GM19452 (cell line): ENCODE data around the gene CNTN5.

ENCODE experiments used
- ATAC-seq: cut with Tn5 transposase; IDR thresholded peaks from one replicate; pipeline ENCODE4 v1.9.1; 2021; ENCODE audit not compliant: unreplicated experiment

CNTN5 gene

GRCh38 chr11:99887481-99887880 is 866.7 kb downstream of the CNTN5 start:
- no peak for ATAC-seq

GRCh38 chr11:99893811-99894210 is 873.1 kb downstream of the CNTN5 start:
- no peak for ATAC-seq

- no peak for ATAC-seq
These were observed 880.4 kb downstream of the CNTN5 start for GRCh38 chr11:99901175-99901574.

- no peak for ATAC-seq
These were observed 890.4 kb downstream of the CNTN5 start for GRCh38 chr11:99911116-99911515.

GRCh38 chr11:99916078-99916477 is 895.3 kb downstream of the CNTN5 start:
- ATAC-seq = no peak

- no peak for ATAC-seq
These were observed 898.0 kb downstream of the CNTN5 start for GRCh38 chr11:99918761-99919160.

GRCh38 chr11:99920956-99921355 is 900.2 kb downstream of the CNTN5 start:
- ATAC-seq = no peak

- no peak for ATAC-seq
These were observed 905.2 kb downstream of the CNTN5 start for GRCh38 chr11:99925968-99926367.

- ATAC-seq = no peak
These were observed 911.9 kb downstream of the CNTN5 start for GRCh38 chr11:99932684-99933083.

- no peak for ATAC-seq
These were observed 913.3 kb downstream of the CNTN5 start for GRCh38 chr11:99934008-99934407.

- ATAC-seq = no peak
These were observed 916.6 kb downstream of the CNTN5 start for GRCh38 chr11:99937330-99937729.

- ATAC-seq = no peak
These were observed 932.1 kb downstream of the CNTN5 start for GRCh38 chr11:99952816-99953215.

GRCh38 chr11:99960536-99960935 is 939.8 kb downstream of the CNTN5 start:
- no peak for ATAC-seq

GRCh38 chr11:99968336-99968735 is 947.6 kb downstream of the CNTN5 start:
- ATAC-seq = no peak

- ATAC-seq = no peak
These were observed 953.2 kb downstream of the CNTN5 start for GRCh38 chr11:99973993-99974392.

GRCh38 chr11:99979042-99979441 is 958.3 kb downstream of the CNTN5 start:
- ATAC-seq = no peak

GRCh38 chr11:99987821-99988470 is 967.2 kb downstream of the CNTN5 start:
- ATAC-seq = no peak

GRCh38 chr11:99988471-99988837 is 967.7 kb downstream of the CNTN5 start:
- ATAC-seq = no peak

- ATAC-seq = no peak
These were observed 983.2 kb downstream of the CNTN5 start for GRCh38 chr11:100003985-100004384.

- no peak for ATAC-seq
These were observed 983.8 kb downstream of the CNTN5 start for GRCh38 chr11:100004541-100004940.

GRCh38 chr11:100008417-100008816 is 987.7 kb downstream of the CNTN5 start:
- ATAC-seq = no peak

- ATAC-seq = no peak
These were observed 989.0 kb downstream of the CNTN5 start for GRCh38 chr11:100009728-100010127.

- no peak for ATAC-seq
These were observed 989.6 kb downstream of the CNTN5 start for GRCh38 chr11:100010393-100010792.
